Measurements from ENCODE around the gene USF3.

USF3 gene

GRCh38 chr3:113628316-113628715, 68.1 kb downstream of the USF3 start:
- H3K4me3 ChIP-seq (ENCODE audit: low read depth, low read length) = no peak overlapping the region
- no peak for TF ChIP-seq CTCF (IDR thresholded peaks at IDR 0.05; ENCODE audit: insufficient read depth, low read depth, low read length, missing control alignments)
- no peak for DNase-seq (ENCODE audit: low read depth)

GRCh38 chr3:113626503-113627371, 69.7 kb downstream of the USF3 start:
- H3K4me3 ChIP-seq (ENCODE audit: low read depth, low read length) = no peak overlapping the region
- TF ChIP-seq CTCF (IDR thresholded peaks at IDR 0.05; ENCODE audit: insufficient read depth, low read depth, low read length, missing control alignments) = peak; percentile 53
- DNase-seq (ENCODE audit: low read depth) = peak; percentile 49

- TF ChIP-seq CTCF (IDR thresholded peaks at IDR 0.05; ENCODE audit: insufficient read depth, low read depth, low read length, missing control alignments) = no peak
- no peak for DNase-seq (ENCODE audit: low read depth)
- H3K4me3 ChIP-seq (ENCODE audit: low read depth, low read length) = no peak overlapping the region
These were observed 70.6 kb downstream of the USF3 start for GRCh38 chr3:113625834-113626233.

GRCh38 chr3:113623811-113624210, 72.6 kb downstream of the USF3 start:
- TF ChIP-seq CTCF (IDR thresholded peaks at IDR 0.05; ENCODE audit: insufficient read depth, low read depth, low read length, missing control alignments) = no peak
- H3K4me3 ChIP-seq (ENCODE audit: low read depth, low read length) = no peak overlapping the region
- DNase-seq (ENCODE audit: low read depth) = no peak

- no peak for TF ChIP-seq CTCF (IDR thresholded peaks at IDR 0.05; ENCODE audit: insufficient read depth, low read depth, low read length, missing control alignments)
These were observed 73.1 kb downstream of the USF3 start for GRCh38 chr3:113623324-113623723.

GRCh38 chr3:113620091-113620490, 76.4 kb downstream of the USF3 start:
- DNase-seq (ENCODE audit: low read depth) = no peak
- TF ChIP-seq CTCF (IDR thresholded peaks at IDR 0.05; ENCODE audit: insufficient read depth, low read depth, low read length, missing control alignments) = no peak
- no peak overlapping the region for H3K4me3 ChIP-seq (ENCODE audit: low read depth, low read length)

More at GRCh38 chr3:113623324-113623723, 73.1 kb downstream of the USF3 start:
- no peak for DNase-seq (ENCODE audit: low read depth)
- no peak overlapping the region for H3K4me3 ChIP-seq (ENCODE audit: low read depth, low read length)

GRCh38 chr3:113617726-113618125, 78.7 kb downstream of the USF3 start:
- no peak for TF ChIP-seq CTCF (IDR thresholded peaks at IDR 0.05; ENCODE audit: insufficient read depth, low read depth, low read length, missing control alignments)
- no peak overlapping the region for H3K4me3 ChIP-seq (ENCODE audit: low read depth, low read length)
- DNase-seq (ENCODE audit: low read depth) = no peak
